Measurements from ENCODE around the gene FRMD3. TPM values are rescaled to one million over a fixed set of nuclear protein-coding genes. Genes with fewer than 3 reads are reported as not detected.
A peak's percentile ranks its signal among the peaks of the same experiment; 100 is the strongest.

FRMD3 gene
- 14.5 TPM for total RNA-seq (2021; ENCODE audit: unreplicated experiment)
- 7.7 TPM for polyA plus RNA-seq (2012; ENCODE audit: insufficient read length)
- percentile 78 among the genes with signal in this experiment for Bru-seq, nascent RNA
- percentile 65 among the genes with signal in this experiment for BruChase-seq, experiment 1, labeled RNA remaining after a 2-hour chase
- BruChase-seq, experiment 2, labeled RNA remaining after a 6-hour chase = percentile 64 among the genes with signal in this experiment
- long read RNA-seq, full-length matches to known transcripts = 34 of 56 reads
- long read RNA-seq, partial matches to known transcripts = 1 of 56 reads
- long read RNA-seq, other reads (novel, unspliced or antisense) = 21 of 56 reads

DNA sequence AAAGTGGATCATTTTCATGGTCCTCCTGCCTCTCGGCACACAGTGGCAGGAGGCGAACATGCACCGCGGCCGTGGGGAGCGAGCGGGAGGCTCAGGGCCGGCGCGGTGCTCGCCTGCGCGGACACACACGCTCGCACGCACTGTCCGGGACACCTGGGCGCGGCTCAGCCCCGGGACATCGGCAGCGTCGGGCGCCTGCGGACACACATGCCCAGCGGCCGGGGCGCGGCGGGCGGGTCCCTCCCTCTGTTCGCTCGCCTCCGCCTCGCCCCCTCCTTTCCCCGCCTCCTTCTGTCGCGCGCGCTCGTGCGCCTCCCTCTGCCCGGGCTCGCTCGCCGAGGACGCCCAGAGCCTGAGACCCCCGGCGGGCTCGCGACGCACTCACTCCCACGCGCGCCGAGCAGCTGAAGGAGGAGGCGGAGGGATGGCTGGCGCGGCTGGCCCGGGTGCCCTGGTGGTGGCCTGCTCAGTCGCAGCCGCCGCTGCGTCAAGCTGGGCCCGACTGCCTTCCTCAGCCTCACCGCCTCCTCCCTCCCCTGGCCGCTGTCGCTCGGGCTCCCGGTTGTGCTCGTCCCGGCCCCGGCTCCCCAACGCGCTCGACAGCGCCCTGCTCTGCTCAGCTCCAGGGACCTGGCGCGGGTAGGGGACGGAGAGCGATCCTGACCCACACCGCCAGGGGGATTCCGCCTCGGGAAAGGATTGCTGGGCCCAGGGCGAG, at the start of gene FRMD3:
FRMD3 (minus strand) TSS at position 230 of the 718 bp plus-strand sequence; CDS start at position 60, 170 bp downstream.
- H3K36me3 ChIP-seq (ENCODE audit: control insufficient read depth, insufficient read depth, low read length) = no peaks in the 10 kb centered on the region
- BruUV-seq (replicated peaks) = no TSS peak
- in situ Hi-C loops (cut with HindIII; ENCODE audit: low pct_unique_long_range_greater_than_20kb, low sequenced_read_pairs) (no loop called here), intact Hi-C loops (cut with micrococcal nuclease; ENCODE audit: unreplicated experiment) (loop anchor here (5.0 kb wide), 1 partner anchor 201 kb away; no protein-coding TSS in a partner anchor)
- no peaks in the 10 kb centered on the region for H3K27me3 ChIP-seq (ENCODE audit: control insufficient read depth, insufficient read depth, low read length)
- no peak for DNase-seq (ENCODE audit: low read depth, low spot score)
- H3K4me3 ChIP-seq (ENCODE audit: low read depth in 2 of 2, low read length in 2 of 2) = peak within 1 kb of the TSS; percentile 66 to 74
- TF ChIP-seq POLR2AphosphoS5 (IDR thresholded peaks at IDR 0.05; ENCODE audit: low read depth, low read length) = peak; percentile 58
- TF ChIP-seq, protein P1, sequence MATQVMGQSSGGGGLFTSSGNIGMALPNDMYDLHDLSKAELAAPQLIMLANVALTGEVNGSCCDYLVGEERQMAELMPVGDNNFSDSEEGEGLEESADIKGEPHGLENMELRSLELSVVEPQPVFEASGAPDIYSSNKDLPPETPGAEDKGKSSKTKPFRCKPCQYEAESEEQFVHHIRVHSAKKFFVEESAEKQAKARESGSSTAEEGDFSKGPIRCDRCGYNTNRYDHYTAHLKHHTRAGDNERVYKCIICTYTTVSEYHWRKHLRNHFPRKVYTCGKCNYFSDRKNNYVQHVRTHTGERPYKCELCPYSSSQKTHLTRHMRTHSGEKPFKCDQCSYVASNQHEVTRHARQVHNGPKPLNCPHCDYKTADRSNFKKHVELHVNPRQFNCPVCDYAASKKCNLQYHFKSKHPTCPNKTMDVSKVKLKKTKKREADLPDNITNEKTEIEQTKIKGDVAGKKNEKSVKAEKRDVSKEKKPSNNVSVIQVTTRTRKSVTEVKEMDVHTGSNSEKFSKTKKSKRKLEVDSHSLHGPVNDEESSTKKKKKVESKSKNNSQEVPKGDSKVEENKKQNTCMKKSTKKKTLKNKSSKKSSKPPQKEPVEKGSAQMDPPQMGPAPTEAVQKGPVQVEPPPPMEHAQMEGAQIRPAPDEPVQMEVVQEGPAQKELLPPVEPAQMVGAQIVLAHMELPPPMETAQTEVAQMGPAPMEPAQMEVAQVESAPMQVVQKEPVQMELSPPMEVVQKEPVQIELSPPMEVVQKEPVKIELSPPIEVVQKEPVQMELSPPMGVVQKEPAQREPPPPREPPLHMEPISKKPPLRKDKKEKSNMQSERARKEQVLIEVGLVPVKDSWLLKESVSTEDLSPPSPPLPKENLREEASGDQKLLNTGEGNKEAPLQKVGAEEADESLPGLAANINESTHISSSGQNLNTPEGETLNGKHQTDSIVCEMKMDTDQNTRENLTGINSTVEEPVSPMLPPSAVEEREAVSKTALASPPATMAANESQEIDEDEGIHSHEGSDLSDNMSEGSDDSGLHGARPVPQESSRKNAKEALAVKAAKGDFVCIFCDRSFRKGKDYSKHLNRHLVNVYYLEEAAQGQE (IDR thresholded peaks at IDR 0.05; ENCODE audit: insufficient read depth in 1 of 2, low read depth in 2 of 2, low read length in 1 of 2) = 0 out of 4 replicates have a peak, but pooled peaks of 1 of the 2 experiments have one; percentile 32
- TF ChIP-seq SIN3A (IDR thresholded peaks at IDR 0.05; ENCODE audit: borderline replicate concordance, insufficient read depth, low read depth, low read length) = 0 out of 2 replicates have a peak, but pooled peaks have one; percentile 26
- no peak for TF ChIP-seq TCF7L2 (IDR thresholded peaks at IDR 0.05; ENCODE audit: low read depth, low read length)
- TF ChIP-seq, protein P2, sequence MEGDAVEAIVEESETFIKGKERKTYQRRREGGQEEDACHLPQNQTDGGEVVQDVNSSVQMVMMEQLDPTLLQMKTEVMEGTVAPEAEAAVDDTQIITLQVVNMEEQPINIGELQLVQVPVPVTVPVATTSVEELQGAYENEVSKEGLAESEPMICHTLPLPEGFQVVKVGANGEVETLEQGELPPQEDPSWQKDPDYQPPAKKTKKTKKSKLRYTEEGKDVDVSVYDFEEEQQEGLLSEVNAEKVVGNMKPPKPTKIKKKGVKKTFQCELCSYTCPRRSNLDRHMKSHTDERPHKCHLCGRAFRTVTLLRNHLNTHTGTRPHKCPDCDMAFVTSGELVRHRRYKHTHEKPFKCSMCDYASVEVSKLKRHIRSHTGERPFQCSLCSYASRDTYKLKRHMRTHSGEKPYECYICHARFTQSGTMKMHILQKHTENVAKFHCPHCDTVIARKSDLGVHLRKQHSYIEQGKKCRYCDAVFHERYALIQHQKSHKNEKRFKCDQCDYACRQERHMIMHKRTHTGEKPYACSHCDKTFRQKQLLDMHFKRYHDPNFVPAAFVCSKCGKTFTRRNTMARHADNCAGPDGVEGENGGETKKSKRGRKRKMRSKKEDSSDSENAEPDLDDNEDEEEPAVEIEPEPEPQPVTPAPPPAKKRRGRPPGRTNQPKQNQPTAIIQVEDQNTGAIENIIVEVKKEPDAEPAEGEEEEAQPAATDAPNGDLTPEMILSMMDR (IDR thresholded peaks at IDR 0.05) = peak; percentile 82
- peak within 1 kb of the TSS; percentile 80 for H3K27ac ChIP-seq (ENCODE audit: low read length)
- CTCF ChIA-PET = interaction anchor here (0.6 to 0.7 kb wide), 2 partner anchors 192 to 1667 kb away, joined by 3 to 9 read pairs; no protein-coding TSS in a partner anchor
- POLR2A ChIA-PET = no interaction called here
- H3K9me3 ChIP-seq (ENCODE audit: control insufficient read depth, insufficient read depth, low read depth, low read length) = no peaks in the 10 kb centered on the region
- peaks cover 11% of the 10 kb centered on the region; the same call in 1 of the 2 replicates for H3K4me1 ChIP-seq (ENCODE audit: control insufficient read depth, insufficient read depth, low read length)
- peak; percentile 95 for ATAC-seq

DNA sequence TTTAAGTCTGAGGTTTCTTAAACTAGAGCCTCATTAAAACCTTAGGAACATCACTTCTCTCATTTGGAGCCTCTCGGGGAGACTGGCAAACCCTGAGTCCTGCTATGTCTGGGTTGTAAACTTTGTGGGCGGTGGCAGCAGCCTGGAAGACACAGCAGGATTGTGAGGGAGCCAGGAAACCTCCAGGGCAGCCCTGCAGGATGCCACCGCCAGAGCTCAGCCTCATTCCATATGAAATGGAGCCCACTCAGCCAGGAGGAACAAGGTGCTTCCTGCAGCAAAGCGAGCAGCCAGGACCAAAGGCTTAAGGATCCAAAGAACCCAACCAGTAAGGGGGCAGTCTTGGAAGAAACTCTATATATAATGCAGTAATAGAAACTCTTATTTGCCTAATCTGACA, 46.8 kb upstream of the FRMD3 start:
- no peaks in the 10 kb centered on the region for H3K36me3 ChIP-seq (ENCODE audit: control insufficient read depth, insufficient read depth, low read length)
- in situ Hi-C loops (cut with HindIII; ENCODE audit: low pct_unique_long_range_greater_than_20kb, low sequenced_read_pairs) = no loop called here
- TF ChIP-seq, protein P1 (IDR thresholded peaks at IDR 0.05; ENCODE audit: insufficient read depth in 1 of 2, low read depth in 2 of 2, low read length in 1 of 2) = no peak
- TF ChIP-seq POLR2AphosphoS5 (IDR thresholded peaks at IDR 0.05; ENCODE audit: low read depth, low read length) = no peak
- no peak for TF ChIP-seq SIN3A (IDR thresholded peaks at IDR 0.05; ENCODE audit: borderline replicate concordance, insufficient read depth, low read depth, low read length)
- TF ChIP-seq, protein P2 (IDR thresholded peaks at IDR 0.05) = no peak
- TF ChIP-seq TCF7L2 (IDR thresholded peaks at IDR 0.05; ENCODE audit: low read depth, low read length) = no peak
- no peaks in the 10 kb centered on the region for H3K9me3 ChIP-seq (ENCODE audit: control insufficient read depth, insufficient read depth, low read depth, low read length)
- no peaks in the 10 kb centered on the region for H3K27me3 ChIP-seq (ENCODE audit: control insufficient read depth, insufficient read depth, low read length)
- H3K4me3 ChIP-seq (ENCODE audit: low read depth in 2 of 2, low read length in 2 of 2) = no peak overlapping the region
- ChIA-PET CTCF (no interaction called here), POLR2A (no interaction called here)
- ATAC-seq (no peak), DNase-seq (ENCODE audit: low read depth, low spot score) (no peak)
- BruUV-seq (replicated peaks) = no TSS peak
- intact Hi-C loops (cut with micrococcal nuclease; ENCODE audit: unreplicated experiment) = no loop called here
- H3K27ac ChIP-seq (ENCODE audit: low read length) = no peak overlapping the region
- no peaks in the 10 kb centered on the region for H3K4me1 ChIP-seq (ENCODE audit: control insufficient read depth, insufficient read depth, low read length)

All from Panc1 (cell line).